CD4-positive, alpha-beta memory T cell (primary cell): Measurements from ENCODE around the gene GPRIN1. TPM values are rescaled to one million over a fixed set of nuclear protein-coding genes. Genes with fewer than 3 reads are reported as not detected.
A peak's percentile ranks its signal among the peaks of the same experiment; 100 is the strongest.

ENCODE experiments used
- CTCF ChIA-PET: fragments of 350-600 bp; sonication (Branson Sonifier 250); formaldehyde crosslinking; loops from one replicate; lab custom pipeline; 2021; ENCODE audit warnings: inconsistent platforms; ENCODE audit not compliant: partially characterized antibody; lab: Charles Lee
- POLR2A ChIA-PET: fragments of 350-600 bp; sonication (Branson Sonifier 250); formaldehyde crosslinking; loops from one replicate; lab custom pipeline; 2021; ENCODE audit not compliant: partially characterized antibody; lab: Charles Lee
- DNase-seq, 5 donors: peaks; one replicate each; pipeline versions ENCODE4 v3.0.0 to v3.0.0-alpha.2; 2020 to 2022; ENCODE audit warnings: mixed read lengths in 1 of 5
- H3K27ac ChIP-seq: one replicate; pipeline ENCODE4 v1.7.0; 2013; ENCODE audit warnings: low read depth, low read length
- H3K27me3 ChIP-seq: 2 replicates; pipeline ENCODE4 v1.7.0; 2013; ENCODE audit warnings: mild to moderate bottlenecking, low read length, moderate library complexity; ENCODE audit not compliant: insufficient read depth
- H3K36me3 ChIP-seq: 2 replicates; pipeline ENCODE4 v1.7.0; 2013; ENCODE audit warnings: mild to moderate bottlenecking, low read length, moderate library complexity; ENCODE audit not compliant: insufficient read depth
- H3K4me1 ChIP-seq: 2 replicates; pipeline ENCODE4 v1.7.0; 2013; ENCODE audit warnings: mild to moderate bottlenecking, low read length, moderate library complexity; ENCODE audit not compliant: insufficient read depth
- H3K4me3 ChIP-seq, 2 donors: one replicate each; pipeline ENCODE4 v1.7.0; 2013; ENCODE audit warnings: low read length in 2 of 2, mild to moderate bottlenecking in 1 of 2
- H3K9me3 ChIP-seq, 2 donors: one replicate each; pipeline ENCODE4 v1.7.0; 2013; ENCODE audit warnings: low read length in 2 of 2, control low read depth in 1 of 2; ENCODE audit not compliant: control insufficient read depth in 1 of 2
- H3K27ac Mint-ChIP-seq, 7 donors: one replicate each; pipeline ENCODE4 v1.8.0; 2020 to 2021; ENCODE audit warnings: mixed read lengths in 7 of 7, mild to moderate bottlenecking in 6 of 7, inconsistent platforms in 3 of 7, moderate library complexity in 3 of 7
- H3K27me3 Mint-ChIP-seq, 2 donors: one replicate each; pipeline ENCODE4 v1.8.0; 2020 to 2021; ENCODE audit warnings: mixed read lengths in 2 of 2
- H3K36me3 Mint-ChIP-seq, 2 donors: one replicate each; pipeline ENCODE4 v1.8.0; 2020 to 2021; ENCODE audit warnings: mixed read lengths in 2 of 2, inconsistent platforms in 1 of 2, mild to moderate bottlenecking in 1 of 2
- H3K4me1 Mint-ChIP-seq, 4 donors: one replicate each; pipeline ENCODE4 v1.8.0; 2020 to 2021; ENCODE audit warnings: mixed read lengths in 4 of 4, mild to moderate bottlenecking in 1 of 4
- H3K4me3 Mint-ChIP-seq, 8 donors: one replicate each; pipeline ENCODE4 v1.8.0; 2020 to 2021; ENCODE audit warnings: mixed read lengths in 8 of 8, mild to moderate bottlenecking in 7 of 8, moderate library complexity in 6 of 8, inconsistent platforms in 3 of 8
- H3K9me3 Mint-ChIP-seq, 8 donors: one replicate each; pipeline ENCODE4 v1.8.0; 2020 to 2021; ENCODE audit warnings: mixed read lengths in 8 of 8, mild to moderate bottlenecking in 5 of 8, inconsistent platforms in 3 of 8, moderate library complexity in 1 of 8
- intact Hi-C: fragments of 100-400 bp; cut with micrococcal nuclease; formaldehyde crosslinking; loops from one replicate; pipeline ENCODE4 v1.15.1; 2023
- polyA plus RNA-seq, 2 donors: library from polyadenylated mRNA; unstranded; fragments of 300-500 nt; fragmentation: Illumina TruSeq; gene quantifications; one replicate each; pipeline ENCODE4 v1.2.3, GENCODE V29; 2021
- total RNA-seq, 2 experiments: library from RNA; stranded (reverse); gene quantifications; one replicate each; pipeline ENCODE4 v1.2.3, GENCODE V29; 2021

GPRIN1 gene
- total and polyA plus RNA-seq, 4 experiments from 2014 or later: 0.37 to 0.44 (median 0.41) TPM; not detected in 1

- intact Hi-C loops: no loop called here
- Mint-ChIP-seq H3K27me3 (peaks cover 36 to 40% of the 10 kb centered on the region in 2 donors), H3K27ac (no peak overlapping the region), H3K4me3 (no peak overlapping the region), H3K9me3 (no peaks in the 10 kb centered on the region), H3K4me1 (peaks cover 7 to 9% (median 8%) of the 10 kb centered on the region in 4 donors), H3K36me3 (no peaks in the 10 kb centered on the region)
- no peaks in the 10 kb centered on the region for H3K9me3 ChIP-seq
- H3K4me1 ChIP-seq: peaks cover 16% of the 10 kb centered on the region
- ChIA-PET CTCF (interaction anchor here (1.4 to 1.9 kb wide), 2 partner anchors 35 kb away, joined by 4 to 5 read pairs; no protein-coding TSS in a partner anchor), POLR2A (no interaction called here)
- peaks cover 20% of the 10 kb centered on the region for H3K27me3 ChIP-seq
- H3K27ac ChIP-seq: no peak overlapping the region
- H3K4me3 ChIP-seq: no peak overlapping the region
- no peak for DNase-seq
- no peaks in the 10 kb centered on the region for H3K36me3 ChIP-seq
Observed at GRCh38 chr5:176625966-176626875, 16.3 kb upstream of the GPRIN1 start.

- peaks cover 0 to 2% (median 0%) of the 10 kb centered on the region in 8 donors for H3K9me3 Mint-ChIP-seq
- no peaks in the 10 kb centered on the region for H3K36me3 ChIP-seq
- no peak overlapping the region for H3K27ac ChIP-seq
- no peak overlapping the region for H3K27ac Mint-ChIP-seq
- peaks cover 32 to 37% of the 10 kb centered on the region in 2 donors for H3K27me3 Mint-ChIP-seq
- peaks cover 3 to 6% (median 5%) of the 10 kb centered on the region in 4 donors for H3K4me1 Mint-ChIP-seq
- ChIA-PET POLR2A (no interaction called here), CTCF (interaction anchor here (1.4 kb wide), 1 partner anchor 35 kb away, joined by 4 read pairs; no protein-coding TSS in a partner anchor)
- no peaks in the 10 kb centered on the region for H3K36me3 Mint-ChIP-seq
- H3K27me3 ChIP-seq: peaks cover 27% of the 10 kb centered on the region
- H3K9me3 ChIP-seq: no peaks in the 10 kb centered on the region
- intact Hi-C loops: no loop called here
- H3K4me3 ChIP-seq: no peak overlapping the region
- peaks cover 14% of the 10 kb centered on the region for H3K4me1 ChIP-seq
- no peak overlapping the region for H3K4me3 Mint-ChIP-seq
- no peak for DNase-seq
Observed at GRCh38 chr5:176625512-176625911, 15.6 kb upstream of the GPRIN1 start.

- ChIA-PET CTCF (interaction anchor here (1.4 kb wide), 1 partner anchor 36 kb away, joined by 4 read pairs; no protein-coding TSS in a partner anchor), POLR2A (no interaction called here)
- intact Hi-C loops: no loop called here
- H3K4me1 Mint-ChIP-seq: peaks cover 7 to 12% (median 8%) of the 10 kb centered on the region in 4 donors
- no peaks in the 10 kb centered on the region for H3K36me3 Mint-ChIP-seq
- H3K4me1 ChIP-seq: peaks cover 15% of the 10 kb centered on the region
- no peak overlapping the region for H3K4me3 Mint-ChIP-seq
- H3K27ac ChIP-seq: no peak overlapping the region
- peaks cover 0 to 3% (median 0%) of the 10 kb centered on the region in 8 donors for H3K9me3 Mint-ChIP-seq
- H3K27ac Mint-ChIP-seq: no peak overlapping the region
- H3K27me3 ChIP-seq: peaks cover 32% of the 10 kb centered on the region
- H3K9me3 ChIP-seq: no peaks in the 10 kb centered on the region
- peaks cover 34 to 41% of the 10 kb centered on the region in 2 donors for H3K27me3 Mint-ChIP-seq
- no peak overlapping the region for H3K4me3 ChIP-seq
- DNase-seq: no peak
- H3K36me3 ChIP-seq: no peaks in the 10 kb centered on the region
Observed at GRCh38 chr5:176624938-176625337, 15.0 kb upstream of the GPRIN1 start.

- H3K36me3 ChIP-seq: no peaks in the 10 kb centered on the region
- no peak for DNase-seq
- intact Hi-C loops: no loop called here
- H3K9me3 ChIP-seq: no peaks in the 10 kb centered on the region
- POLR2A ChIA-PET: no interaction called here
- H3K27ac ChIP-seq: no peak overlapping the region
- H3K4me1 ChIP-seq: peaks cover 16% of the 10 kb centered on the region
- no peak overlapping the region for H3K27ac Mint-ChIP-seq
- CTCF ChIA-PET: no interaction called here
- peaks cover 0 to 3% (median 0%) of the 10 kb centered on the region in 8 donors for H3K9me3 Mint-ChIP-seq
- H3K27me3 Mint-ChIP-seq: peaks cover 30 to 40% of the 10 kb centered on the region in 2 donors
- peaks cover 31% of the 10 kb centered on the region for H3K27me3 ChIP-seq
- no peak overlapping the region for H3K4me3 ChIP-seq
- H3K36me3 Mint-ChIP-seq: no peaks in the 10 kb centered on the region
- no peak overlapping the region for H3K4me3 Mint-ChIP-seq
- H3K4me1 Mint-ChIP-seq: peaks cover 7 to 12% (median 9%) of the 10 kb centered on the region in 4 donors
Observed at GRCh38 chr5:176624142-176624541, 14.2 kb upstream of the GPRIN1 start.

GRCh38 chr5:176621661-176622079 is 11.7 kb upstream of the GPRIN1 start:
- peak overlapping the region in 1 of 7 donors; percentile 29 for H3K27ac Mint-ChIP-seq
- no peaks in the 10 kb centered on the region for H3K9me3 ChIP-seq
- no peaks in the 10 kb centered on the region for H3K36me3 ChIP-seq
- H3K4me3 Mint-ChIP-seq: no peak overlapping the region
- intact Hi-C loops: no loop called here
- H3K4me1 ChIP-seq: peaks cover 23% of the 10 kb centered on the region
- H3K27me3 Mint-ChIP-seq: peaks cover 30 to 34% of the 10 kb centered on the region in 2 donors
- peaks cover 35% of the 10 kb centered on the region for H3K27me3 ChIP-seq
- no peak overlapping the region for H3K4me3 ChIP-seq
- DNase-seq: no peak
- ChIA-PET POLR2A (interaction anchor here (0.6 to 1.0 kb wide), 2 partner anchors 14 to 25 kb away, joined by 3 to 4 read pairs; no protein-coding TSS in a partner anchor), CTCF (interaction anchor here (0.6 to 0.9 kb wide), 2 partner anchors 39 to 1064 kb away, joined by 3 read pairs; no protein-coding TSS in a partner anchor)
- peaks cover 0 to 3% (median 0%) of the 10 kb centered on the region in 8 donors for H3K9me3 Mint-ChIP-seq
- H3K36me3 Mint-ChIP-seq: no peaks in the 10 kb centered on the region
- H3K4me1 Mint-ChIP-seq: peaks cover 6 to 19% (median 13%) of the 10 kb centered on the region in 4 donors
- no peak overlapping the region for H3K27ac ChIP-seq

GRCh38 chr5:176620333-176620981 is 10.5 kb upstream of the GPRIN1 start:
- no peak overlapping the region for H3K4me3 ChIP-seq
- H3K27ac Mint-ChIP-seq: no peak overlapping the region

More at GRCh38 chr5:176620333-176620981, 10.5 kb upstream of the GPRIN1 start:
- DNase-seq: no peak
- H3K27ac ChIP-seq: no peak overlapping the region
- ChIA-PET POLR2A (no interaction called here), CTCF (interaction anchor here (0.7 kb wide), 1 partner anchor 811 kb away, joined by 3 read pairs; no protein-coding TSS in a partner anchor)
- Mint-ChIP-seq H3K36me3 (no peaks in the 10 kb centered on the region), H3K4me1 (peaks cover 6 to 19% (median 13%) of the 10 kb centered on the region in 4 donors), H3K9me3 (peaks cover 0 to 3% (median 0%) of the 10 kb centered on the region in 8 donors), H3K27me3 (peaks cover 32 to 45% of the 10 kb centered on the region in 2 donors), H3K4me3 (peak overlapping the region; percentile 63 to 87 (median 72))
- H3K9me3 ChIP-seq: no peaks in the 10 kb centered on the region
- no peaks in the 10 kb centered on the region for H3K36me3 ChIP-seq
- intact Hi-C loops: no loop called here
- H3K4me1 ChIP-seq: peaks cover 23% of the 10 kb centered on the region
- peaks cover 35% of the 10 kb centered on the region for H3K27me3 ChIP-seq
